GM12891 (cell line): Measurements from ENCODE around the gene DLG5.

Experiments used
- DNase-seq: peaks from one replicate; pipeline ENCODE4 v3.0.0; 2011; ENCODE audit warnings: low spot score; ENCODE audit not compliant: insufficient read length
- FAIRE-seq: peaks from 2 replicates; lab custom pipeline; 2011; peaks lifted over from hg19 to GRCh38; lab: Jason Lieb, UNC
- PAX5 ChIP-seq: IDR thresholded peaks from 2 replicates; pipeline ENCODE4 v1.6.1; 2011; ENCODE audit warnings: low read length, moderate library complexity, mild to moderate bottlenecking; ENCODE audit not compliant: insufficient read depth, severe bottlenecking
- POLR2A ChIP-seq: IDR thresholded peaks from 2 replicates; pipeline ENCODE4 v1.6.1; 2011; ENCODE audit warnings: low read depth, low read length, control low read depth
- POLR2AphosphoS5 ChIP-seq: IDR thresholded peaks from 2 replicates; pipeline ENCODE4 v1.6.1; 2011; ENCODE audit warnings: low read depth, low read length, control low read depth
- POU2F2 ChIP-seq: IDR thresholded peaks from 2 replicates; pipeline ENCODE4 v1.6.1; 2011; ENCODE audit warnings: low read depth, mild to moderate bottlenecking, control low read depth, low read length, moderate library complexity
- SPI1 ChIP-seq: IDR thresholded peaks from 2 replicates; pipeline ENCODE4 v1.6.1; 2011; ENCODE audit warnings: low read depth, low read length, control low read depth
- TAF1 ChIP-seq: IDR thresholded peaks from 2 replicates; pipeline ENCODE4 v1.6.1; 2011; ENCODE audit warnings: low read depth, low read length, control low read depth

The DLG5 gene

GRCh38 chr10:77832238-77832637, 94.3 kb downstream of the DLG5 start:
- FAIRE-seq (no peak), DNase-seq (no peak)
- TF ChIP-seq TAF1 = no peak
- TF ChIP-seq POLR2A = no peak
- no peak for TF ChIP-seq SPI1
- TF ChIP-seq POU2F2 = no peak
- no peak for TF ChIP-seq PAX5
- TF ChIP-seq POLR2AphosphoS5 = no peak

- FAIRE-seq (no peak), DNase-seq (no peak)
- TF ChIP-seq PAX5 (no peak), POLR2AphosphoS5 (no peak), POLR2A (no peak), POU2F2 (no peak), TAF1 (no peak), SPI1 (no peak)
Measured at GRCh38 chr10:77829356-77829755, 97.2 kb downstream of the DLG5 start.

DNA sequence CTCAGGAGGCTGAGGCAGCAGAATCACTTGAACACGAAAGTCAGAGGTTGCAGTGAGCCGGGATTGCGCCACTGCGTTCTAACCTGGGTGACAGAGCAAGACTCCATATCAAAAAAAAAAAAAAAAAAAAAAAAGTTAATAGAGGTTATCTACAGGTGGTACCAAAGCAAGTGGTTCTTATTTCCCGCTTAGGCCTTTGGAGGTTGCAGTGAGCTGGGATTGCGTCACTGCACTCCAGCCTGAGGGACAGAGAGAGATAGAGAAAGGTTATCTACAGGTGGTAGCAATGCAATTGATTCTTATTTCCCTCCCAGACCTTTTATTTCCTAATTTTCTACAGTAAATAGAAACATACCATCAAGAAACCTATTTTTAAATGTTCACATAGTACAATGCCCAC, 98.2 kb downstream of the DLG5 start:
- FAIRE-seq (no peak), DNase-seq (no peak)
- TF ChIP-seq TAF1 (no peak), POU2F2 (no peak), SPI1 (no peak), POLR2AphosphoS5 (no peak), POLR2A (no peak), PAX5 (no peak)

DNA sequence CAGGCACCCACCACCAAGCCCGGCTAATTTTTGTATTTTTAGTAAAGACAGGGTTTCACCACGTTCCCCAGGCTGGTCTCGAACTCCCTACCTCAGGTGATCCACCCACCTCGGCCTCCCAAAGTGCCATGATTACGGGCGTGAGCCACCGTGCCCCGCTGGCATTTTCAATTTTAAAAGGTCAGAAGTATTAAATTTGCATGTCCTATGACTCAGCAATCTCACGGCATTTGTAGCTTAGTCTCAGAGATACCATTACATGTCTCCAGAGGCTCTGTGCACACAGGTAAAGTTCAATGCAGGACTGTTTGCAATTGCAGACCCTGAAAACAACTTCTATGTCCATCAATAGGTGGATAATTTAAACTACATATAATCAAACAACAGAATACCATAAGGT, 99.2 kb downstream of the DLG5 start:
- FAIRE-seq (no peak), DNase-seq (no peak)
- no peak for TF ChIP-seq SPI1
- no peak for TF ChIP-seq TAF1
- TF ChIP-seq PAX5 = no peak
- no peak for TF ChIP-seq POLR2AphosphoS5
- no peak for TF ChIP-seq POU2F2
- TF ChIP-seq POLR2A = no peak

DNA sequence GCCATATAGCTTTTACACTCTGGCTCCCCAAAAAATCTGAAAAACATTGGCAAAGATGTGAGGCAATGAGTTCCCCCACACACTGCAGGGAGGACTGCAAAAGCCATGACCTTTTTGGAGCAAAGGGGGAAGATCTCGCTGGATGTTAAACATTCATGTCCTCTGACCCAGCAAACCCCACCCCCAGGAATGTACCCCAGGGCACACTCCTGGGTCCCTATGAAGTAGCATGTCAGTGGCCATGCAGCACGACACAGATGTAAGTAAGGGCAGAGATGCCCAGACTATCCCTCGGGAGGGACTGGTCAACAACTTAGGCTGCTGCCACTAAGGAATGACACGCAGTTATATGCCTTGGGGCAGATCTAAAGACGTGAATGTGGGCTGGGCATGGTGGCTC, 100.6 kb downstream of the DLG5 start:
- DNase-seq (no peak), FAIRE-seq (no peak)
- TF ChIP-seq TAF1 = no peak
- no peak for TF ChIP-seq PAX5
- TF ChIP-seq SPI1 = no peak
- no peak for TF ChIP-seq POU2F2
- TF ChIP-seq POLR2A = no peak
- no peak for TF ChIP-seq POLR2AphosphoS5

GRCh38 chr10:77824908-77825307, 101.6 kb downstream of the DLG5 start:
- no peak for DNase-seq
- FAIRE-seq = no peak
- TF ChIP-seq POLR2A = no peak
- TF ChIP-seq TAF1 = no peak
- no peak for TF ChIP-seq POU2F2
- TF ChIP-seq POLR2AphosphoS5 = no peak
- TF ChIP-seq PAX5 = no peak
- TF ChIP-seq SPI1 = no peak

DNA sequence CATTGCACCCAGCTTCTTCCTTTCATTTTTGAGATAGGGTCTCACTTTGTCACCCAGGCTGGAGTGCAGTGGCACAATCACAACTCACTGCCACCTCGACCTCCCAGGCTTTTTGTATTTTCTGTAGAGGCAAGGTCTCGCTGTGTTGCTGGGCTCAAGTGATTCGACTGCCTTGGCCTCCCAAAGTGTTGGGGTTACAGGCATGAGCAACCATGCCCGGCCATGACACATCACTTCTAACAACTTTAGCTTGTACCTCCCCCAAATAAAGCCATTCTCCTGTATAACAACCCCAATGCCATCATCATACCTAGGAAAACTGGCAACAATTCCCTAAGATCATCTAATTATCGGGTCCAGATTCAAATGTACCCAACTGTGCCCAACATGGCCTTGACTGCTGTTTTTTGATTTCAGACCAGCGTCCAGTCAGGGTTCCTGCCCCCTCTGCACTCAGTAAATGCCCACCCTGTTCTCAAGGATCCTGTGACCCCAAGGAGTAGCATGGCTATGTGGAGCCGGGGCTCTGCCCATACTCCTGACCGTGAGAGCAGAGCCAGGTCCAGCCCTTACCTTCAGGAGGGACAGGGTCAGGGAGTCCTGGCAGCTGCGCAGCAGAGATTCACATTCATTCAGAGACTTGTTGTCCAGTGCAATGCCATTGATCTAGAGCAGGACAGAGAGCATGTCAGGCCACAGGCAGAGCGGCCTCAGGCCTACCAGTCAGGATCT, 102.6 kb downstream of the DLG5 start:
- no peak for FAIRE-seq
- TF ChIP-seq POU2F2 = no peak
- TF ChIP-seq SPI1 = no peak
- no peak for TF ChIP-seq POLR2A
- TF ChIP-seq PAX5 = no peak
- no peak for TF ChIP-seq POLR2AphosphoS5
- TF ChIP-seq TAF1 = no peak
- no peak for DNase-seq

DNA sequence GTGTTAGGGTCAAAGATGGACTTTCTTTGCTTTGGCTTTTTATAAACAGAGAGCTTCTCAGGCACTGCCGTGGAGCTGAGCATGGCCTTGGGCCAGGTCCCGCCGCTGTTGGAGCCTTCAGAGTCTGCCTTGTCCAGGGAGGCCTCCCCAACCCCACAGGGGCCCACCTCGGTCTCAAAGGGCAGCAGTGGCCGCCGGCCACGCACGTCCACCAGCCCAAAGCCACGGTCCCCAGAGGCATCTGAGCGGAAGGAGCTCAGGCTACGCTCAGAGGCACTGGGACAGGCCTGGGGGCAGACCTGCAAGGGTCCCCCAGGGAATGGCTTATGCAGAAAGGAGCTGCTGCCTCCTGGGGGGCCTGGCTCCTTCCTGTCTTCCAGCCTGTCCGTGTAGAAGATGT, 105.0 kb downstream of the DLG5 start:
- DNase-seq = no peak
- TF ChIP-seq POLR2AphosphoS5 (no peak), POU2F2 (no peak), PAX5 (no peak), POLR2A (no peak)
- FAIRE-seq = no peak

GRCh38 chr10:77821036-77821435, 105.5 kb downstream of the DLG5 start:
- TF ChIP-seq POLR2A = no peak
- no peak for TF ChIP-seq POU2F2
- no peak for TF ChIP-seq POLR2AphosphoS5
- no peak for TF ChIP-seq PAX5
- TF ChIP-seq SPI1 = no peak
- TF ChIP-seq TAF1 = no peak
- DNase-seq = no peak
- FAIRE-seq = no peak

- TF ChIP-seq SPI1 (no peak), PAX5 (no peak), TAF1 (no peak), POLR2AphosphoS5 (no peak), POU2F2 (no peak), POLR2A (no peak)
- DNase-seq = no peak
- no peak for FAIRE-seq
Measured at GRCh38 chr10:77820349-77820748, 106.2 kb downstream of the DLG5 start.
